Ovary (tissue), 1 donor: Measurements from ENCODE around the gene LRRC49.

Experiments
- EP300 ChIP-seq: sonication (generic); formaldehyde crosslinking; IDR thresholded peaks from one replicate; pipeline ENCODE4 v1.6.1; 2017; ENCODE audit warnings: antibody characterized with exemption
- POLR2A ChIP-seq: fragments of 450-650 bp; IDR thresholded peaks from one replicate; pipeline ENCODE4 v1.6.1; 2017; ENCODE audit warnings: antibody characterized with exemption, mild to moderate bottlenecking, moderate library complexity

DNA sequence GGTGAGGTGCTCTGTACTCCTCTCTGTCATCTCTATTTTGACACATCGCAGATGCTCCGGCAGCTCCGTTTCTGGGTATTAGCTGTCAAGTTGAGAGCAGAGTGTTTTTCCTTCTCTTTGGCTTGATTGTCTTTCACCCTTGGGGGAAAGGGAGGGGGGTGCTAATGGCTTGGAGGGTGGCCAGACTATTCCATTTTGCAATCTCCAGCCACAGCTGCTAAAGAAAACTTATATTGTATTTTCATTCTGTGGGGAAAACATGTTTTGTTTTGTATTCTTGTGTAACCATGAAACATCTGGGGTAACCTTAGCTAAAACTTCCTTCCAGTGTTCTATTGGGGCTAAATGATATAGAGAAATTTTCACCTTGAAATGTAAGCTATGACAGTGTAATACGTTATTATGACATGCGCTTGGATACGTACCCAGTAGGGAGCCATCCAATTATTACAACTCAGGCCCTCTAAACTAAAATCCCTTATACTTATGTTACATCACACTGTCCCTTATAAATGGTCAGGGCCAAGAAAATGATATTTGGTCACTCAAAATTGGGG lies 24.6 kb upstream of the LRRC49 start:
- TF ChIP-seq EP300 = no peak
- TF ChIP-seq POLR2A = no peak
